ENCODE data around the gene PLD6.

DNA sequence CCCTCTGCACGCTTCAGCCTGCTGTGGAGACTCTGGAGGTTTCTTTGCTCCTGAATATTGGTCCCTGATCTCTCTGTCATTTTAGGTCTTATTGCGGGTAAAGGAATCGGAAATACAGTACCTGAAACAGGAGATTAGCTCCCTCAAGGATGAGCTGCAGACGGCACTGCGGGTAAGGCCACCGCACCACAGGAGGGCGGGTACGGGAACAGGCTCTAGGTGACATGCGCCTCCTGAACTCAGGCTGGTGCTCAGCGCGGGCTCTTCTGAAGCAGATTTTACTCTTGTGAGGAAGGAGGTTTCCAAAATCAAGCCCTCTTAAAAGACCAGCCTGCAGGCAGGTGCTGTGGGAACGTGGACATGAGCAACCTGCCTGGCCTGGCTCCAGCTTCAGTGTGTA is 29.8 kb downstream of the PLD6 start:
- TF ChIP-seq CTCF (conservative IDR thresholded peaks at IDR 0.05 in 1 of 2, IDR thresholded peaks at IDR 0.05 in 1 of 2; ENCODE audit: low read depth in 1 of 2, low read length in 2 of 2) (no peak), EZH2 (IDR thresholded peaks at IDR 0.05; ENCODE audit: low read length, missing control alignments) (no peak)

Measured in fibroblast of lung (primary cell).